GM12878 (cell line): ENCODE data around the gene C16orf90. TPM values are rescaled to one million over a fixed set of nuclear protein-coding genes. Genes with fewer than 3 reads are reported as not detected.

Experiments used
- ATAC-seq: fragments of 200-7000 bp; cut with Tn5 transposase; 3 replicates; pipeline ENCODE4 v1.9.1; 2020; ENCODE audit warnings: mild to moderate bottlenecking, moderate library complexity
- BruUV-seq: library from RNA; stranded (reverse); fragments of 400-500 nt; replicated peaks from 2 replicates; lab custom pipeline; 2021; lab: Mats Ljungman, UMichigan
- CTCF ChIA-PET: fragments of 300-600 bp; sonication (Branson Sonifier 250); formaldehyde crosslinking; extraction: SDS; loops from one replicate; lab custom pipeline; 2021; ENCODE audit warnings: inconsistent platforms; lab: Yijun Ruan, JAX
- POLR2A ChIA-PET: fragments of 350-600 bp; formaldehyde crosslinking; extraction: SDS; loops from one replicate; lab custom pipeline; 2021; ENCODE audit warnings: inconsistent platforms; lab: Charles Lee
- RAD21 ChIA-PET: fragments of 300-600 bp; sonication (Branson Sonifier 250); formaldehyde crosslinking; loops from one replicate; lab custom pipeline; 2023; ENCODE audit warnings: antibody characterized with exemption; ENCODE audit not compliant: unreplicated experiment; lab: Charles Lee
- SMC1A ChIA-PET: fragments of 300-600 bp; sonication (Branson Sonifier 250); formaldehyde crosslinking; loops from one replicate; lab custom pipeline; 2023; ENCODE audit not compliant: unreplicated experiment, uncharacterized antibody; lab: Charles Lee
- DNase-seq: peaks from one replicate; pipeline ENCODE4 v3.0.0-alpha.2; 2011; ENCODE audit warnings: low read depth, low spot score
- FAIRE-seq: peaks from 3 replicates; lab custom pipeline; 2011; peaks lifted over from hg19 to GRCh38; lab: Jason Lieb, UNC
- H2AFZ ChIP-seq: 2 replicates; pipeline ENCODE4 v1.6.0; 2011; ENCODE audit warnings: low read depth, low read length, control low read depth; ENCODE audit not compliant: control insufficient read depth
- H3K27ac ChIP-seq: 2 replicates; pipeline ENCODE4 v1.5.1; 2011; ENCODE audit warnings: control low read depth; ENCODE audit not compliant: control insufficient read depth, insufficient read depth
- H3K27me3 ChIP-seq, 2 experiments: replicated peaks in 1 of 2; 2 replicates each; pipeline versions ENCODE4 v1.6.0 to v1.6.1; 2011; ENCODE audit warnings: low read length in 1 of 2; ENCODE audit not compliant: control insufficient read depth in 2 of 2, insufficient read depth in 2 of 2
- H3K36me3 ChIP-seq, 2 experiments: 2 replicates each; pipeline ENCODE4 v1.5.1; 2011; ENCODE audit warnings: low read length in 1 of 2; ENCODE audit not compliant: control insufficient read depth in 2 of 2, insufficient read depth in 2 of 2
- H3K4me1 ChIP-seq: 2 replicates; pipeline ENCODE4 v1.6.1; 2011; ENCODE audit warnings: mild to moderate bottlenecking, low read length, moderate library complexity, mixed read lengths; ENCODE audit not compliant: control insufficient read depth, insufficient read depth
- H3K4me2 ChIP-seq: 2 replicates; pipeline ENCODE4 v1.6.0; 2011; ENCODE audit warnings: control low read depth; ENCODE audit not compliant: control insufficient read depth, insufficient read depth
- H3K4me3 ChIP-seq: fragments of 200-600 bp; sonication (generic); 2 replicates; pipeline ENCODE4 v1.5.1; 2016
- H3K79me2 ChIP-seq: 2 replicates; pipeline ENCODE4 v1.6.0; 2011; ENCODE audit warnings: low read length; ENCODE audit not compliant: control insufficient read depth, insufficient read depth
- H3K9ac ChIP-seq: 2 replicates; pipeline ENCODE4 v1.8.0; 2011; ENCODE audit warnings: low read length, control low read depth, mixed read lengths; ENCODE audit not compliant: control insufficient read depth, insufficient read depth
- H3K9me3 ChIP-seq: replicated peaks from 3 replicates; pipeline ENCODE4 v1.5.1; 2011; ENCODE audit warnings: mild to moderate bottlenecking, low read length; ENCODE audit not compliant: control insufficient read depth, insufficient read depth
- H4K20me1 ChIP-seq: 2 replicates; pipeline ENCODE4 v1.6.0; 2011; ENCODE audit not compliant: control insufficient read depth, insufficient read depth
- ATF7 ChIP-seq: fragments of 450-650 bp; IDR thresholded peaks from 2 replicates; pipeline ENCODE4 v1.6.1; 2016; ENCODE audit warnings: low read depth, mild to moderate bottlenecking
- CBFB ChIP-seq: IDR thresholded peaks from 2 replicates; pipeline ENCODE4 v1.6.1; 2016; ENCODE audit warnings: antibody characterized with exemption, low read depth
- EED ChIP-seq: sonication (generic); IDR thresholded peaks from 2 replicates; pipeline ENCODE4 v1.6.1; 2016; ENCODE audit warnings: antibody characterized with exemption, low read depth
- ESRRA ChIP-seq: IDR thresholded peaks from 2 replicates; pipeline ENCODE4 v1.6.1; 2012; ENCODE audit warnings: mild to moderate bottlenecking, low read length, improper control_type of control experiment
- EZH2 ChIP-seq: IDR thresholded peaks from 2 replicates; pipeline ENCODE4 v1.6.1; 2012; ENCODE audit warnings: low read depth, mild to moderate bottlenecking, control low read depth, inconsistent platforms, low read length, borderline replicate concordance; ENCODE audit not compliant: control insufficient read depth
- FOS ChIP-seq: IDR thresholded peaks from 3 replicates; pipeline ENCODE4 v1.6.1; 2011; ENCODE audit warnings: borderline replicate concordance; ENCODE audit not compliant: insufficient read length; ENCODE audit errors: extremely low read depth
- HCFC1 ChIP-seq: fragments of 150-350 bp; IDR thresholded peaks from 2 replicates; pipeline ENCODE4 v1.6.1; 2014; ENCODE audit warnings: low read length
- MYC ChIP-seq: IDR thresholded peaks from 2 replicates; pipeline ENCODE4 v1.6.1; 2011; ENCODE audit warnings: mild to moderate bottlenecking, low read length, moderate library complexity, inconsistent platforms; ENCODE audit not compliant: insufficient read depth, insufficient replicate concordance, insufficient read length, severe bottlenecking
- NBN ChIP-seq: fragments of 450-650 bp; IDR thresholded peaks from 2 replicates; pipeline ENCODE4 v1.6.1; 2016
- PRDM15 ChIP-seq: fragments of 450-650 bp; formaldehyde crosslinking; IDR thresholded peaks from 2 replicates; pipeline ENCODE4 v1.4.0; 2020; ENCODE audit warnings: mild to moderate bottlenecking, moderate library complexity
- SIX5 ChIP-seq: IDR thresholded peaks from 2 replicates; pipeline ENCODE4 v1.6.1; 2011; ENCODE audit warnings: mild to moderate bottlenecking, low read depth, low read length, moderate library complexity; ENCODE audit not compliant: severe bottlenecking
- SP1 ChIP-seq: IDR thresholded peaks from one replicate; pipeline ENCODE4 v1.6.1; 2011; ENCODE audit warnings: low read depth, low read length
- TARDBP ChIP-seq: IDR thresholded peaks from 2 replicates; pipeline ENCODE4 v1.6.1; 2016; ENCODE audit warnings: borderline replicate concordance
- WRNIP1 ChIP-seq: IDR thresholded peaks from 2 replicates; pipeline ENCODE4 v1.6.1; 2011; ENCODE audit warnings: low read depth, low read length, improper control_type of control experiment, borderline replicate concordance
- ZNF24 ChIP-seq: fragments of 450-650 bp; IDR thresholded peaks from 2 replicates; pipeline ENCODE4 v1.6.1; 2017; ENCODE audit warnings: antibody characterized with exemption, mild to moderate bottlenecking
- ZNF622 ChIP-seq: fragments of 450-650 bp; IDR thresholded peaks from 2 replicates; pipeline ENCODE4 v1.6.1; 2017; ENCODE audit warnings: mild to moderate bottlenecking, inconsistent platforms
- WGBS: methylation state at CpG from one replicate; pipeline ENCODE4 v1.1.6; 2016; ENCODE audit warnings: low lambda C conversion rate; ENCODE audit not compliant: insufficient replicate concordance, insufficient coverage; ENCODE audit errors: missing lambda C conversion rate; 5-methylcytosine and 5-hydroxymethylcytosine counted together
- in situ Hi-C: fragments of 300-500 bp; cut with MboI; formaldehyde crosslinking; loops from 9 replicates; pipeline ENCODE4 v1.14.3; 2018; ENCODE audit warnings: mixed read lengths
- intact Hi-C: fragments of 100-400 bp; cut with micrococcal nuclease; formaldehyde crosslinking; loops from one replicate; pipeline ENCODE4 v1.14.2; 2022; ENCODE audit not compliant: unreplicated experiment
- polyA plus RNA-seq, 11 experiments: library from polyadenylated mRNA; depleted of rRNA in 4 of 11; unstranded in 6 of 11; stranded (reverse) in 5 of 11; fragments of >200 nt; fragmentation: Nextera tagmentation in 4 of 11; fragmentation: Illumina TruSeq in 1 of 11; extraction: Ambion mirVana in 4 of 11; extraction: Trizol in 1 of 11; gene quantifications; 1 replicate in 1 of 11; 2 replicates in 10 of 11; pipeline versions ENCODE4 v1.2.1 to v1.2.3, GENCODE V29; 2011 to 2016; ENCODE audit warnings: inconsistent platforms in 2 of 11, missing spikeins in 2 of 11, low read depth in 1 of 11
- total RNA-seq, 4 experiments: library from RNA; depleted of rRNA in 3 of 4; stranded (reverse); fragments of >200 nt in 3 of 4; fragmentation: Illumina TruSeq in 1 of 4; extraction: Trizol in 1 of 4; gene quantifications; 2 replicates each; pipeline versions ENCODE4 v1.2.1 to v1.2.3, GENCODE V29; 2013 to 2021
- TF ChIP-seq, protein P1 (sequence below): fragments of 450-650 bp; IDR thresholded peaks from 2 replicates; pipeline ENCODE4 v1.6.1; 2017; ENCODE audit warnings: mild to moderate bottlenecking, moderate library complexity

The C16orf90 gene
- total and polyA plus RNA-seq, 10 of the 15 experiments (the other 5 are each of a cell fraction or from before 2014, with no cell fraction given) = not detected

DNA sequence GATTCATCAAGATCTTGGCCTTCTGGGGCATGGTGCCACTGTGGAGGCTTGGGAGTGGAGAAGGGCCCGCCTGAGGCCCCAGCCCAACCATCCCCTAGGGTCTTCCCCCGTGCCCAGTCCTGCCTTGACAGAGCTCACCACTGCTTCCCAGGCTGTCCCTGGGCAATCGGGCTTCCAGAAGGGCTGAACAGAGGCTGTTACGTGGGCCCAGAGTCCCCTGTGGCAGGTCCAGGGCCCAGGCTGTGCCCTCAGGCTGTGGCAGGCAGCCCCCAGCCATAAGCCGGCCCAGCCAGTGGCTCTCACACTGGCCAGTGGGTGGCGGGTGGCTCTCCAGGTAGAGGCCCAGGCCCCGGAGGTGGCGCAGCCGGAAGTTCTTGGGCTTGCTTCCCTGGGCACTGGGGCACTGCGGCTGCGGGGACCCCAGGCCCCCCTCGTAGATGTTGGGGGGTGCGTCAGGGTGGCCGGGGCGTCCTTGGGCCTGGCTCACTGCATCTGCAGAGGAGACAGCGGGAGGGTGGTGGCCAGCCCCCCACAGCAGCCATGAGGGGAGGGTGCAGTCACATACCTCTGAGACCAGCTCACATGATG is 809 bp downstream of the C16orf90 start:
- H2AFZ ChIP-seq = no peak overlapping the region
- no peaks in the 10 kb centered on the region for H3K79me2 ChIP-seq
- FAIRE-seq = no peak
- RAD21 ChIA-PET = interaction anchor here (0.6 kb wide), 1 partner anchor 451 kb away, joined by 3 read pairs; no protein-coding TSS in a partner anchor
- POLR2A ChIA-PET = no interaction called here
- no peaks in the 10 kb centered on the region for H4K20me1 ChIP-seq
- no peak for DNase-seq
- H3K4me3 ChIP-seq = no peak overlapping the region
- no peaks in the 10 kb centered on the region for H3K4me1 ChIP-seq
- no peak overlapping the region for H3K4me2 ChIP-seq
- H3K9me3 ChIP-seq = no peaks in the 10 kb centered on the region; the same call in 2 of the 3 replicates
- no TSS peak for BruUV-seq
- CTCF ChIA-PET = interaction anchor here (1.3 kb wide), 1 partner anchor 33 kb away, joined by 3 read pairs; no protein-coding TSS in a partner anchor
- no peak overlapping the region for H3K27ac ChIP-seq
- H3K27me3 ChIP-seq = no peaks in the 10 kb centered on the region
- no peak for TF ChIP-seq NBN
- no peak for TF ChIP-seq ATF7
- no peak for TF ChIP-seq SP1
- no peak for TF ChIP-seq ESRRA
- TF ChIP-seq MYC = no peak
- no peak for TF ChIP-seq EZH2
- TF ChIP-seq SIX5 = no peak
- TF ChIP-seq FOS = no peak
- TF ChIP-seq WRNIP1 = no peak
- TF ChIP-seq, protein P1, sequence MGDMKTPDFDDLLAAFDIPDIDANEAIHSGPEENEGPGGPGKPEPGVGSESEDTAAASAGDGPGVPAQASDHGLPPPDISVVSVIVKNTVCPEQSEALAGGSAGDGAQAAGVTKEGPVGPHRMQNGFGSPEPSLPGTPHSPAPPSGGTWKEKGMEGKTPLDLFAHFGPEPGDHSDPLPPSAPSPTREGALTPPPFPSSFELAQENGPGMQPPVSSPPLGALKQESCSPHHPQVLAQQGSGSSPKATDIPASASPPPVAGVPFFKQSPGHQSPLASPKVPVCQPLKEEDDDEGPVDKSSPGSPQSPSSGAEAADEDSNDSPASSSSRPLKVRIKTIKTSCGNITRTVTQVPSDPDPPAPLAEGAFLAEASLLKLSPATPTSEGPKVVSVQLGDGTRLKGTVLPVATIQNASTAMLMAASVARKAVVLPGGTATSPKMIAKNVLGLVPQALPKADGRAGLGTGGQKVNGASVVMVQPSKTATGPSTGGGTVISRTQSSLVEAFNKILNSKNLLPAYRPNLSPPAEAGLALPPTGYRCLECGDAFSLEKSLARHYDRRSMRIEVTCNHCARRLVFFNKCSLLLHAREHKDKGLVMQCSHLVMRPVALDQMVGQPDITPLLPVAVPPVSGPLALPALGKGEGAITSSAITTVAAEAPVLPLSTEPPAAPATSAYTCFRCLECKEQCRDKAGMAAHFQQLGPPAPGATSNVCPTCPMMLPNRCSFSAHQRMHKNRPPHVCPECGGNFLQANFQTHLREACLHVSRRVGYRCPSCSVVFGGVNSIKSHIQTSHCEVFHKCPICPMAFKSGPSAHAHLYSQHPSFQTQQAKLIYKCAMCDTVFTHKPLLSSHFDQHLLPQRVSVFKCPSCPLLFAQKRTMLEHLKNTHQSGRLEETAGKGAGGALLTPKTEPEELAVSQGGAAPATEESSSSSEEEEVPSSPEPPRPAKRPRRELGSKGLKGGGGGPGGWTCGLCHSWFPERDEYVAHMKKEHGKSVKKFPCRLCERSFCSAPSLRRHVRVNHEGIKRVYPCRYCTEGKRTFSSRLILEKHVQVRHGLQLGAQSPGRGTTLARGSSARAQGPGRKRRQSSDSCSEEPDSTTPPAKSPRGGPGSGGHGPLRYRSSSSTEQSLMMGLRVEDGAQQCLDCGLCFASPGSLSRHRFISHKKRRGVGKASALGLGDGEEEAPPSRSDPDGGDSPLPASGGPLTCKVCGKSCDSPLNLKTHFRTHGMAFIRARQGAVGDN = no peak
- no peak for TF ChIP-seq PRDM15 (CRISPR knock-in tag)
- no peak for TF ChIP-seq HCFC1
- TF ChIP-seq ZNF24 = no peak
- TF ChIP-seq TARDBP = no peak
- no peak for TF ChIP-seq ZNF622
- no peak for TF ChIP-seq CBFB
- no peak for TF ChIP-seq EED
- 66% methylated on average over 16 of the region's 16 CpGs for WGBS
- no peak for ATAC-seq
- H3K9ac ChIP-seq = no peak overlapping the region
- intact Hi-C loops = no loop called here
- in situ Hi-C loops = no loop called here
- SMC1A ChIA-PET = no interaction called here
- no peaks in the 10 kb centered on the region for H3K36me3 ChIP-seq
